Measurements from ENCODE around the gene IQCB1.

The IQCB1 gene

GRCh38 chr3:121739902-121740301 is 95.0 kb downstream of the IQCB1 start:
- no peak for TF ChIP-seq PPARA (CRISPR knock-in tag; IDR thresholded peaks at IDR 0.05; ENCODE audit: borderline replicate concordance)
- no peak for TF ChIP-seq ZFP30 (CRISPR knock-in tag; IDR thresholded peaks at IDR 0.05)
- no peak for TF ChIP-seq ESRRG (CRISPR knock-in tag; IDR thresholded peaks at IDR 0.05)
- TF ChIP-seq TOX (CRISPR knock-in tag; IDR thresholded peaks at IDR 0.05; ENCODE audit: borderline replicate concordance), result no peak
- TF ChIP-seq CREB5 (CRISPR knock-in tag; IDR thresholded peaks at IDR 0.05; ENCODE audit: low read depth), result no peak
- no peak for ATAC-seq

GRCh38 chr3:121737644-121738043 is 97.2 kb downstream of the IQCB1 start:
- ATAC-seq, result no peak

GRCh38 chr3:121736112-121736511 is 98.7 kb downstream of the IQCB1 start:
- peak; percentile 50; the same call in 2 of the 3 replicates for ATAC-seq
- TF ChIP-seq CREB5 (CRISPR knock-in tag; IDR thresholded peaks at IDR 0.05; ENCODE audit: low read depth), result no peak
- no peak for TF ChIP-seq TCF4 (CRISPR knock-in tag; IDR thresholded peaks at IDR 0.05; ENCODE audit: borderline replicate concordance)
- no peak for TF ChIP-seq ISL1 (CRISPR knock-in tag; IDR thresholded peaks at IDR 0.05)
- TF ChIP-seq ZFP30 (CRISPR knock-in tag; IDR thresholded peaks at IDR 0.05), result no peak
- no peak for TF ChIP-seq ZFP3 (CRISPR knock-in tag; IDR thresholded peaks at IDR 0.05)
- no peak for TF ChIP-seq ESRRG (CRISPR knock-in tag; IDR thresholded peaks at IDR 0.05)
- TF ChIP-seq ZNF70 (CRISPR knock-in tag; IDR thresholded peaks at IDR 0.05), result no peak
- TF ChIP-seq TOX (CRISPR knock-in tag; IDR thresholded peaks at IDR 0.05; ENCODE audit: borderline replicate concordance), result no peak
- no peak for TF ChIP-seq ARNTL (CRISPR knock-in tag; IDR thresholded peaks at IDR 0.05; ENCODE audit: borderline replicate concordance, low read depth)
- TF ChIP-seq POU6F1 (CRISPR knock-in tag; IDR thresholded peaks at IDR 0.05; ENCODE audit: borderline replicate concordance, low read depth), result no peak
- TF ChIP-seq BACH2 (CRISPR knock-in tag; IDR thresholded peaks at IDR 0.05; ENCODE audit: borderline replicate concordance), result no peak
- TF ChIP-seq CSRNP3 (CRISPR knock-in tag; IDR thresholded peaks at IDR 0.05), result no peak
- no peak for TF ChIP-seq ZC3H10 (CRISPR knock-in tag; IDR thresholded peaks at IDR 0.05)
- TF ChIP-seq PATZ1 (CRISPR knock-in tag; IDR thresholded peaks at IDR 0.05; ENCODE audit: borderline replicate concordance), result no peak
- no peak for TF ChIP-seq SNAI2 (CRISPR knock-in tag; IDR thresholded peaks at IDR 0.05)

More at GRCh38 chr3:121737644-121738043, 97.2 kb downstream of the IQCB1 start:
- TF ChIP-seq ZFP30 (CRISPR knock-in tag; IDR thresholded peaks at IDR 0.05) (no peak), POU6F1 (CRISPR knock-in tag; IDR thresholded peaks at IDR 0.05; ENCODE audit: borderline replicate concordance, low read depth) (no peak), CREB5 (CRISPR knock-in tag; IDR thresholded peaks at IDR 0.05; ENCODE audit: low read depth) (no peak), ZC3H10 (CRISPR knock-in tag; IDR thresholded peaks at IDR 0.05) (no peak), RARB (CRISPR knock-in tag; IDR thresholded peaks at IDR 0.05) (no peak), OSR1 (CRISPR knock-in tag; IDR thresholded peaks at IDR 0.05) (no peak)

Data from SK-N-SH treated with all-trans-retinoic acid at 6 μM for 48 hours (cell line).